Measurements from ENCODE around the gene CWC27. TPM values are rescaled to one million over a fixed set of nuclear protein-coding genes. Genes with fewer than 3 reads are reported as not detected.

CWC27 gene
- polyA plus RNA-seq, 1 experiment: 39.5 TPM

- TF ChIP-seq CTCF (IDR thresholded peaks at IDR 0.05; ENCODE audit: low read depth, low read length): no peak
- POLR2A ChIA-PET: no interaction called here
- CTCF ChIA-PET: interaction anchor here (1.2 to 9.0 kb wide), 2 partner anchors 10 to 16 kb away, joined by 4 to 84 read pairs; no protein-coding TSS in a partner anchor
- H3K4me3 ChIP-seq (ENCODE audit: low read depth, low read length): peak overlapping the region; percentile 96
- no peaks in the 10 kb centered on the region for H3K27me3 ChIP-seq (ENCODE audit: control insufficient read depth, insufficient read depth, low read length)
- H3K27ac ChIP-seq (ENCODE audit: low read depth, low read length): peak overlapping the region; percentile 89
- H3K9me3 ChIP-seq (ENCODE audit: control insufficient read depth, insufficient read depth, low read length): no peaks in the 10 kb centered on the region
- no peak for DNase-seq (ENCODE audit: low read depth, low spot score)
Measured at GRCh38 chr5:64767959-64768357, 772 bp upstream of the CWC27 start.

GRCh38 chr5:64769855-64770254, 1.1 kb downstream of the CWC27 start:
- Histone ChIP-seq H3K4me3 (ENCODE audit: low read depth, low read length) (peak overlapping the region; percentile 96), H3K27ac (ENCODE audit: low read depth, low read length) (no peak overlapping the region), H3K9me3 (ENCODE audit: control insufficient read depth, insufficient read depth, low read length) (no peaks in the 10 kb centered on the region), H3K27me3 (ENCODE audit: control insufficient read depth, insufficient read depth, low read length) (no peaks in the 10 kb centered on the region)
- TF ChIP-seq CTCF (IDR thresholded peaks at IDR 0.05; ENCODE audit: low read depth, low read length): no peak
- no peak for DNase-seq (ENCODE audit: low read depth, low spot score)
- CTCF ChIA-PET: interaction anchor here (9.0 kb wide), 1 partner anchor 15 kb away, joined by 84 read pairs; no protein-coding TSS in a partner anchor
- POLR2A ChIA-PET: no interaction called here

GRCh38 chr5:64771736-64772135, 3.0 kb downstream of the CWC27 start:
- TF ChIP-seq CTCF (IDR thresholded peaks at IDR 0.05; ENCODE audit: low read depth, low read length): no peak
- DNase-seq (ENCODE audit: low read depth, low spot score): no peak
- ChIA-PET POLR2A (no interaction called here), CTCF (interaction anchor here (1.3 to 9.0 kb wide), 2 partner anchors 13 to 137 kb away, joined by 5 to 84 read pairs; no protein-coding TSS in a partner anchor)
- H3K4me3 ChIP-seq (ENCODE audit: low read depth, low read length): no peak overlapping the region
- H3K27ac ChIP-seq (ENCODE audit: low read depth, low read length): no peak overlapping the region
- H3K27me3 ChIP-seq (ENCODE audit: control insufficient read depth, insufficient read depth, low read length): no peaks in the 10 kb centered on the region
- H3K9me3 ChIP-seq (ENCODE audit: control insufficient read depth, insufficient read depth, low read length): no peaks in the 10 kb centered on the region

GRCh38 chr5:64773533-64773932, 4.8 kb downstream of the CWC27 start:
- H3K27ac ChIP-seq (ENCODE audit: low read depth, low read length): no peak overlapping the region
- TF ChIP-seq CTCF (IDR thresholded peaks at IDR 0.05; ENCODE audit: low read depth, low read length): no peak
- DNase-seq (ENCODE audit: low read depth, low spot score): no peak
- no peaks in the 10 kb centered on the region for H3K9me3 ChIP-seq (ENCODE audit: control insufficient read depth, insufficient read depth, low read length)
- POLR2A ChIA-PET: interaction anchor here (0.7 kb wide), 1 partner anchor 89 kb away, joined by 3 read pairs; no protein-coding TSS in a partner anchor
- H3K27me3 ChIP-seq (ENCODE audit: control insufficient read depth, insufficient read depth, low read length): no peaks in the 10 kb centered on the region
- CTCF ChIA-PET: interaction anchor here (0.8 to 9.0 kb wide), 3 partner anchors 11 to 545 kb away, joined by 3 to 84 read pairs (median 10); no protein-coding TSS in a partner anchor
- no peak overlapping the region for H3K4me3 ChIP-seq (ENCODE audit: low read depth, low read length)

- no peak for DNase-seq (ENCODE audit: low read depth, low spot score)
- no peak overlapping the region for H3K27ac ChIP-seq (ENCODE audit: low read depth, low read length)
- H3K4me3 ChIP-seq (ENCODE audit: low read depth, low read length): no peak overlapping the region
- no peaks in the 10 kb centered on the region for H3K9me3 ChIP-seq (ENCODE audit: control insufficient read depth, insufficient read depth, low read length)
- H3K27me3 ChIP-seq (ENCODE audit: control insufficient read depth, insufficient read depth, low read length): no peaks in the 10 kb centered on the region
- ChIA-PET CTCF (interaction anchor here (0.6 to 9.0 kb wide), 3 partner anchors 9 to 163 kb away, joined by 3 to 84 read pairs (median 10); no protein-coding TSS in a partner anchor), POLR2A (no interaction called here)
- no peak for TF ChIP-seq CTCF (IDR thresholded peaks at IDR 0.05; ENCODE audit: low read depth, low read length)
Measured at GRCh38 chr5:64775291-64775690, 6.6 kb downstream of the CWC27 start.

All from AG04450 (cell line).